H1 (cell line): ENCODE results near the gene RAP1A. TPM values are rescaled to one million over a fixed set of nuclear protein-coding genes. Genes with fewer than 3 reads are reported as not detected.
A peak's percentile ranks its signal among the peaks of the same experiment; 100 is the strongest.

Source experiments
- CTCF ChIA-PET: fragments of 300-600 bp; sonication (Branson Sonifier 250); formaldehyde crosslinking; loops from one replicate; lab custom pipeline; 2021; ENCODE audit not compliant: partially characterized antibody; lab: Charles Lee
- POLR2A ChIA-PET: fragments of 300-600 bp; sonication (Branson Sonifier 250); formaldehyde crosslinking; loops from one replicate; lab custom pipeline; 2021; ENCODE audit warnings: inconsistent platforms; ENCODE audit not compliant: partially characterized antibody; lab: Charles Lee
- DNase-seq, 2 experiments: peaks; one replicate each; pipeline versions ENCODE4 v3.0.0 to v3.0.0-alpha.2; 2010 to 2022; ENCODE audit warnings: low spot score in 2 of 2, low read depth in 1 of 2, mixed read lengths in 1 of 2
- FAIRE-seq: peaks from 2 replicates; lab custom pipeline; 2011; peaks lifted over from hg19 to GRCh38; lab: Jason Lieb, UNC
- H2AFZ ChIP-seq: 2 replicates; pipeline ENCODE4 v1.8.1; 2012; ENCODE audit warnings: low read length, inconsistent platforms
- H2AK5ac ChIP-seq: 2 replicates; pipeline ENCODE4 v1.6.1; 2013; ENCODE audit warnings: low read depth, low read length
- H2BK120ac ChIP-seq: replicated peaks from 2 replicates; pipeline ENCODE3; 2013; ENCODE audit warnings: low read depth, low read length, inconsistent platforms
- H2BK12ac ChIP-seq: 2 replicates; pipeline ENCODE4 v1.6.1; 2013; ENCODE audit warnings: low read depth, low read length
- H2BK15ac ChIP-seq: 2 replicates; pipeline ENCODE4 v1.6.1; 2013; ENCODE audit warnings: low read length
- H2BK20ac ChIP-seq: 2 replicates; pipeline ENCODE4 v1.6.1; 2013; ENCODE audit warnings: low read length
- H2BK5ac ChIP-seq: 2 replicates; pipeline ENCODE4 v1.6.1; 2013; ENCODE audit warnings: low read depth, low read length
- H3K14ac ChIP-seq: 2 replicates; pipeline ENCODE4 v1.6.1; 2013; ENCODE audit warnings: inconsistent platforms; ENCODE audit not compliant: insufficient read length
- H3K18ac ChIP-seq: 2 replicates; pipeline ENCODE4 v1.6.1; 2013; ENCODE audit warnings: low read length; ENCODE audit errors: extremely low read depth
- H3K23ac ChIP-seq: 2 replicates; pipeline ENCODE4 v1.6.1; 2013; ENCODE audit warnings: inconsistent platforms; ENCODE audit not compliant: insufficient read length
- H3K23me2 ChIP-seq: 2 replicates; pipeline ENCODE4 v1.6.1; 2013; ENCODE audit warnings: low read depth, low read length
- H3K27ac ChIP-seq: 2 replicates; pipeline ENCODE4 v1.6.1; 2011; ENCODE audit warnings: low read depth, low read length, inconsistent platforms
- H3K27me3 ChIP-seq, 4 experiments: replicated peaks in 1 of 4; 1 replicate in 1 of 4; 2 replicates in 3 of 4; pipeline versions ENCODE4 v1.6.1 to v1.8.1; 2011 to 2013; ENCODE audit warnings: low read length in 3 of 4, mild to moderate bottlenecking in 3 of 4, inconsistent platforms in 2 of 4, mixed read lengths in 2 of 4, moderate library complexity in 1 of 4; ENCODE audit not compliant: control insufficient read depth in 3 of 4, insufficient read depth in 3 of 4; ENCODE audit errors: extremely low read depth in 1 of 4
- H3K36me3 ChIP-seq, 4 experiments: 2 replicates each; pipeline versions ENCODE4 v1.6.1 to v1.8.1; 2011 to 2013; ENCODE audit warnings: mild to moderate bottlenecking in 4 of 4, low read length in 3 of 4, moderate library complexity in 2 of 4, control low read depth in 1 of 4, inconsistent platforms in 1 of 4; ENCODE audit not compliant: insufficient read depth in 4 of 4, control insufficient read depth in 2 of 4
- H3K4ac ChIP-seq: replicated peaks from 2 replicates; pipeline ENCODE3; 2013; ENCODE audit warnings: low read length, low read depth, mixed read lengths, inconsistent platforms; ENCODE audit not compliant: insufficient read length
- H3K4me1 ChIP-seq, 4 experiments: replicated peaks in 1 of 4; 1 replicate in 1 of 4; 2 replicates in 3 of 4; pipeline versions ENCODE4 v1.6.1 to v1.8.1; 2011 to 2013; ENCODE audit warnings: low read length in 3 of 4, inconsistent platforms in 2 of 4, mixed read lengths in 1 of 4; ENCODE audit not compliant: insufficient read depth in 4 of 4, control insufficient read depth in 3 of 4
- H3K4me2 ChIP-seq, 2 experiments: 2 replicates each; pipeline versions ENCODE4 v1.6.1 to v1.8.1; 2011 to 2013; ENCODE audit warnings: low read depth in 2 of 2, low read length in 2 of 2, control low read depth in 1 of 2, inconsistent platforms in 1 of 2, mild to moderate bottlenecking in 1 of 2; ENCODE audit not compliant: insufficient read depth in 1 of 2
- H3K4me3 ChIP-seq, 4 experiments: fragments of 200-600, 300-600 bp in 1 of 4; sonication (generic), shearing (Covaris generic), sonication (Bioruptor Twin) in 1 of 4; 2 replicates each; pipeline versions ENCODE4 v1.5.1 to v1.8.1; 2011 to 2016; ENCODE audit warnings: low read length in 4 of 4, low read depth in 3 of 4, control low read depth in 2 of 4, inconsistent platforms in 2 of 4, mild to moderate bottlenecking in 2 of 4, mixed read lengths in 1 of 4, moderate library complexity in 1 of 4; ENCODE audit not compliant: insufficient read depth in 2 of 4; ENCODE audit errors: extremely low read depth in 1 of 4
- H3K56ac ChIP-seq: replicated peaks from 2 replicates; pipeline ENCODE3; 2013; ENCODE audit warnings: low read depth, mild to moderate bottlenecking, mixed read lengths, low read length, inconsistent platforms; ENCODE audit not compliant: insufficient read length
- H3K79me1 ChIP-seq: 2 replicates; pipeline ENCODE4 v1.6.1; 2013; ENCODE audit warnings: low read depth, low read length, control low read depth
- H3K79me2 ChIP-seq, 2 experiments: 2 replicates each; pipeline versions ENCODE4 v1.6.1 to v1.8.1; 2012 to 2013; ENCODE audit warnings: low read length in 2 of 2, mild to moderate bottlenecking in 2 of 2, inconsistent platforms in 1 of 2; ENCODE audit not compliant: insufficient read depth in 2 of 2, control insufficient read depth in 1 of 2
- H3K9ac ChIP-seq, 4 experiments: replicated peaks in 1 of 4; 1 replicate in 1 of 4; 2 replicates in 3 of 4; pipeline versions ENCODE4 v1.6.1 to v1.8.1; 2011 to 2013; ENCODE audit warnings: low read depth in 3 of 4, low read length in 3 of 4, control low read depth in 2 of 4, mild to moderate bottlenecking in 2 of 4, moderate library complexity in 2 of 4, inconsistent platforms in 1 of 4; ENCODE audit errors: extremely low read depth in 1 of 4
- H3K9me3 ChIP-seq, 2 experiments: 2 replicates each; pipeline versions ENCODE4 v1.6.1 to v1.8.1; 2012 to 2013; ENCODE audit warnings: mild to moderate bottlenecking in 2 of 2, moderate library complexity in 2 of 2, control low read depth in 1 of 2, inconsistent platforms in 1 of 2, low read depth in 1 of 2, low read length in 1 of 2, mixed read lengths in 1 of 2; ENCODE audit not compliant: insufficient read depth in 2 of 2
- H4K20me1 ChIP-seq, 2 experiments: replicated peaks in 1 of 2; 2 replicates each; pipeline versions ENCODE3 to v1.8.1; 2011 to 2013; ENCODE audit warnings: inconsistent platforms in 2 of 2, low read length in 2 of 2, mild to moderate bottlenecking in 1 of 2; ENCODE audit not compliant: insufficient read depth in 2 of 2, control insufficient read depth in 1 of 2
- H4K5ac ChIP-seq: 2 replicates; pipeline ENCODE4 v1.6.1; 2013; ENCODE audit warnings: low read length, low read depth, mixed read lengths, inconsistent platforms; ENCODE audit not compliant: insufficient read length
- H4K8ac ChIP-seq: 2 replicates; pipeline ENCODE4 v1.8.0; 2013; ENCODE audit warnings: mild to moderate bottlenecking, moderate library complexity, low read length, inconsistent platforms; ENCODE audit not compliant: insufficient read depth; ENCODE audit errors: extremely low read depth
- H4K91ac ChIP-seq: replicated peaks from 2 replicates; pipeline ENCODE3; 2013; ENCODE audit warnings: low read length, mixed read lengths, inconsistent platforms; ENCODE audit not compliant: insufficient read length
- CREB1 ChIP-seq: IDR thresholded peaks from 2 replicates; pipeline ENCODE4 v1.6.1; 2012; ENCODE audit warnings: inconsistent platforms
- JUN ChIP-seq: IDR thresholded peaks from 2 replicates; pipeline ENCODE4 v1.6.1; 2011; ENCODE audit warnings: low read depth, mild to moderate bottlenecking, improper control_type of control experiment, low read length
- RAD21 ChIP-seq, 2 experiments: IDR thresholded peaks in 1 of 2; conservative IDR thresholded peaks in 1 of 2; 2 replicates each; pipeline ENCODE4 v1.6.1; 2011; ENCODE audit warnings: low read depth in 2 of 2, low read length in 2 of 2, improper control_type of control experiment in 1 of 2, inconsistent platforms in 1 of 2, mild to moderate bottlenecking in 1 of 2, moderate library complexity in 1 of 2
- RBBP5 ChIP-seq: IDR thresholded peaks from 2 replicates; pipeline ENCODE4 v1.7.1; 2012; ENCODE audit warnings: low read depth, mild to moderate bottlenecking, inconsistent platforms, low read length, moderate library complexity, borderline replicate concordance
- SP1 ChIP-seq: IDR thresholded peaks from 2 replicates; pipeline ENCODE4 v1.6.1; 2011; ENCODE audit warnings: low read depth, low read length
- SUZ12 ChIP-seq: fragments of 200-600 bp; sonication (generic); IDR thresholded peaks from 2 replicates; pipeline ENCODE4 v1.6.1; 2012; ENCODE audit warnings: mild to moderate bottlenecking, inconsistent platforms, low read length, moderate library complexity, mixed read lengths
- TAF1 ChIP-seq: IDR thresholded peaks from 2 replicates; pipeline ENCODE4 v1.6.1; 2011; ENCODE audit warnings: mild to moderate bottlenecking, low read depth, low read length
- TBP ChIP-seq: IDR thresholded peaks from 2 replicates; pipeline ENCODE4 v1.6.1; 2011; ENCODE audit warnings: low read depth, low read length, improper control_type of control experiment
- ZNF274 ChIP-seq: IDR thresholded peaks from 2 replicates; pipeline ENCODE4 v1.7.0; 2012; ENCODE audit warnings: low read length, borderline replicate concordance; ENCODE audit errors: extremely low read depth
- WGBS, 2 experiments: shearing (Covaris generic) in 1 of 2; methylation state at CpG; one replicate each; pipeline versions ENCODE4 v1.1.6 to v1.1.7; 2013 to 2015; ENCODE audit warnings: low lambda C conversion rate in 2 of 2, mixed read lengths in 2 of 2, inconsistent platforms in 1 of 2, low coverage in 1 of 2, missing lambda C conversion rate in 1 of 2; ENCODE audit not compliant: insufficient replicate concordance in 2 of 2, insufficient coverage in 1 of 2, insufficient read length in 1 of 2; ENCODE audit errors: extremely low coverage in 1 of 2, missing lambda C conversion rate in 1 of 2; 5-methylcytosine and 5-hydroxymethylcytosine counted together
- polyA plus RNA-seq, 7 experiments: library from polyadenylated mRNA; depleted of rRNA in 3 of 7; stranded (reverse) in 5 of 7; unstranded in 2 of 7; fragments of >200 nt in 5 of 7; fragments of 200-250 nt in 2 of 7; gene quantifications; 1 replicate in 5 of 7; 2 replicates in 1 of 7; 4 replicates in 1 of 7; pipeline versions ENCODE4 v1.2.1 to v1.2.3, GENCODE V29; 2011 to 2013; ENCODE audit warnings: missing spikeins in 2 of 7, mixed read lengths in 2 of 7
- total RNA-seq: library from RNA; stranded (reverse); fragmentation: NEBNext Ultra II Directional; extraction: Animal tissue kit (Norgen Biotek cat#: 25700); gene quantifications from 2 replicates; pipeline ENCODE4 v1.2.1, GENCODE V29; 2021
- TF ChIP-seq, protein P1 (sequence below): IDR thresholded peaks from 2 replicates; pipeline ENCODE4 v1.6.1; 2011; ENCODE audit warnings: low read length, improper control_type of control experiment

RAP1A gene
- total and polyA plus RNA-seq, 2 of the 8 experiments (the other 6 are each of a cell fraction or from before 2014, with no cell fraction given) = 10.9 to 35.8 TPM

DNA sequence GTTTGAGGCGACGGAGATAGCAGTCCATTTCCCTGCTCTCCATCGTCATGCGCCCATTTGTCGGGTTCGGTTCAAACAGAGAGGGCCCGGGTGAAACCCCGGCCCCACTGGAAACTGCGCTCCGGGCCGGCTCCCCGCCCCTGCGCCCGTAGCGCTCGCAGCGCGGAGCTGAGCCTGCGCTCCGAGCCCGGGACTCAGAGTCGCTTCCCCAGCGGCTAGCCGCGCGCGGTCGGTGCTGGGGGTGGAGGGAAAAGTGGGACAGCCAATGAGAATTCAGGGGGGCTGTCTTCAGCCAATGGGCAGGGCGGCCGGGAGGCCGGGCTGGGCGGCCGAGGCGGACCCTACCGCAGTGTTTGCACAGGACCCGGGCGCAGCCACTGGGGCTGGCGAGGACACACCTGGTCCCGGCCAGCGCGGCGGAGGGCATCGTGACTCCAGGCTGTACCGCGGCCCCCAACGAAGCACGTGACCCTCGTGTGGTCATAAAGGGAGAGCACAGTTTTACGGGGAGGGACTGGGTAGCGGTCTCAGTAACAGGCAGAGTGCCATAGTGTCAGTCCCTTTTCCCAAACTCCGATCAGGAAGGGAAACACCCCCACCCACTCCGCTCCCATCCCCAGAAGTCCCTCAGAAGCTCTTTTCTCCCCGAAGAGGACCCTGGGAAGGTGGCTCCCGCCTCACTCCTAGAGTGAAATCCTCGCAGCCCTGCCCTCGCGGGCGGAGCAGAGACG, 119.8 kb downstream of the RAP1A start, which contains the start of gene INKA2:
Gene INKA2, minus strand, starts transcription at position 202 of the 731 bp plus-strand sequence. Its CDS starts 153 bp downstream, at position 49.
- WGBS, 2 experiments = 1% methylated on average over 47 of the region's 59 CpGs; no CpG with 5 or more reads in 1 of the 2 experiments
- TF ChIP-seq RBBP5 (no peak), TAF1 (peak; percentile 82; the same call in 1 of the 2 replicates), TBP (peak; percentile 53), ZNF274 (no peak), CREB1 (peak; percentile 35; the same call in 1 of the 2 replicates), SP1 (peak; percentile 65; the same call in 1 of the 2 replicates), JUN (no peak), RAD21 (IDR thresholded peaks at IDR 0.05 in 1 of 2, conservative IDR thresholded peaks at IDR 0.05 in 1 of 2; ENCODE audit: low read depth in 2 of 2, low read length in 2 of 2) (no peak), SUZ12 (no peak)
- TF ChIP-seq, protein P1, sequence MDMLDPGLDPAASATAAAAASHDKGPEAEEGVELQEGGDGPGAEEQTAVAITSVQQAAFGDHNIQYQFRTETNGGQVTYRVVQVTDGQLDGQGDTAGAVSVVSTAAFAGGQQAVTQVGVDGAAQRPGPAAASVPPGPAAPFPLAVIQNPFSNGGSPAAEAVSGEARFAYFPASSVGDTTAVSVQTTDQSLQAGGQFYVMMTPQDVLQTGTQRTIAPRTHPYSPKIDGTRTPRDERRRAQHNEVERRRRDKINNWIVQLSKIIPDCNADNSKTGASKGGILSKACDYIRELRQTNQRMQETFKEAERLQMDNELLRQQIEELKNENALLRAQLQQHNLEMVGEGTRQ = peak; percentile 68; the same call in 1 of the 2 replicates

More for the DNA sequence above, 119.8 kb downstream of the RAP1A start, which contains the start of gene INKA2:
- Histone ChIP-seq H2BK15ac (0 out of 2 replicates have a peak within 1 kb of the TSS, but pooled peaks have one; percentile 49), H2BK12ac (peak within 1 kb of the TSS; percentile 91), H3K79me1 (peaks cover 2% of the 10 kb centered on the region; the same call in 1 of the 2 replicates), H3K4me1 (peaks cover 19 to 27% (median 23%) of the 10 kb centered on the region in 4 experiments), H3K9me3 (no peaks in the 10 kb centered on the region), H4K5ac (peak within 1 kb of the TSS; percentile 62), H3K4me3 (peak within 1 kb of the TSS; percentile 62 to 74 (median 71)), H2AFZ (0 out of 2 replicates have a peak within 1 kb of the TSS, but pooled peaks have one; percentile 28), H3K18ac (peak within 1 kb of the TSS; percentile 93), H3K56ac (peak within 1 kb of the TSS; percentile 13), H3K79me2 (peaks cover 0 to 29% of the 10 kb centered on the region in 2 experiments; a peak in 3 of 4 replicates), H3K36me3 (no peaks in the 10 kb centered on the region; a peak in 2 of 8 replicates), H3K4ac (peak within 1 kb of the TSS; percentile 71), H3K9ac (peak within 1 kb of the TSS; percentile 46 to 68 (median 59)), H3K23ac (no peak within 1 kb of the TSS), H2BK120ac (peak within 1 kb of the TSS; percentile 33), H2BK20ac (no peak within 1 kb of the TSS), H3K27me3 (peaks cover 0 to 6% (median 4%) of the 10 kb centered on the region in 4 experiments; a peak in 3 of 7 replicates), H3K14ac (no peak within 1 kb of the TSS), H4K91ac (peak within 1 kb of the TSS; percentile 71), H2BK5ac (peak within 1 kb of the TSS; percentile 93), H3K23me2 (peaks cover 16% of the 10 kb centered on the region; the same call in 1 of the 2 replicates), H3K4me2 (peak within 1 kb of the TSS; percentile 89 to 97), H4K8ac (peak within 1 kb of the TSS; percentile 35), H4K20me1 (peaks cover 0 to 10% of the 10 kb centered on the region in 2 experiments), H2AK5ac (no peak within 1 kb of the TSS), H3K27ac (peak within 1 kb of the TSS; percentile 38; the same call in 1 of the 2 replicates)
- DNase-seq (peak in 1 of 2 experiments; percentile 91), FAIRE-seq (no peak)
- ChIA-PET POLR2A (interaction anchor here (1.2 to 19.0 kb wide), 5 partner anchors 11 to 223 kb away, joined by 3 to 343 read pairs (median 31); partner anchors contain the start of genes DDX20 and RAP1A), CTCF (interaction anchor here (0.7 to 42.0 kb wide), 3 partner anchors 5 to 126 kb away, joined by 3 to 1070 read pairs (median 1070); partner anchors contain the start of genes DDX20 and INKA2)
